Activated B cell treated with CpG ODN at 0.5 μM for 24 hours (primary cell): ENCODE data around the gene IGF1R. TPM values are rescaled to one million over a fixed set of nuclear protein-coding genes. Genes with fewer than 3 reads are reported as not detected.
"Not testable (repeated sequence)": the region's sequence is repeated elsewhere in the genome, so short reads cannot be mapped to it uniquely, and the experiment has no call there.

Source experiments
- ATAC-seq: fragments of 200-7000 bp; cut with Tn5 transposase; one replicate; pipeline ENCODE4 v1.10.0; 2021; ENCODE audit warnings: low read depth, mild to moderate bottlenecking, moderate library complexity
- CTCF ChIA-PET: fragments of 350-600 bp; sonication (Branson Sonifier 250); formaldehyde crosslinking; loops from one replicate; lab custom pipeline; 2021; ENCODE audit warnings: antibody characterized with exemption; lab: Charles Lee
- POLR2A ChIA-PET: fragments of 350-600 bp; sonication (Branson Sonifier 250); formaldehyde crosslinking; loops from one replicate; lab custom pipeline; 2021; ENCODE audit warnings: antibody characterized with exemption; lab: Charles Lee
- DNase-seq: peaks from one replicate; pipeline ENCODE4 v3.0.0; 2022
- H3K27ac Mint-ChIP-seq: one replicate; pipeline ENCODE4 v1.8.0; 2020; ENCODE audit warnings: mixed read lengths
- H3K27me3 Mint-ChIP-seq: one replicate; pipeline ENCODE4 v1.8.0; 2021; ENCODE audit warnings: mixed read lengths
- H3K36me3 Mint-ChIP-seq: one replicate; pipeline ENCODE4 v1.8.0; 2021; ENCODE audit warnings: low read depth, mixed read lengths
- H3K4me1 Mint-ChIP-seq: one replicate; pipeline ENCODE4 v1.8.0; 2021; ENCODE audit warnings: mixed read lengths
- H3K4me3 Mint-ChIP-seq: one replicate; pipeline ENCODE4 v1.8.0; 2020; ENCODE audit warnings: mild to moderate bottlenecking, mixed read lengths
- H3K9me3 Mint-ChIP-seq: one replicate; pipeline ENCODE4 v1.8.0; 2020; ENCODE audit warnings: mixed read lengths
- CTCF ChIP-seq: fragments of 200-600 bp; IDR thresholded peaks from one replicate; pipeline ENCODE4 v1.8.0; 2022; ENCODE audit warnings: antibody characterized with exemption, mild to moderate bottlenecking
- intact Hi-C: fragments of 100-400 bp; cut with micrococcal nuclease; formaldehyde crosslinking; loops from one replicate; pipeline ENCODE4 v1.15.1; 2024
- total RNA-seq: library from RNA; stranded (reverse); gene quantifications from 2 replicates; pipeline ENCODE4 v1.2.3, GENCODE V29; 2022

Gene IGF1R
- total RNA-seq, 1 donor from 2014 or later: 6.7 TPM

DNA sequence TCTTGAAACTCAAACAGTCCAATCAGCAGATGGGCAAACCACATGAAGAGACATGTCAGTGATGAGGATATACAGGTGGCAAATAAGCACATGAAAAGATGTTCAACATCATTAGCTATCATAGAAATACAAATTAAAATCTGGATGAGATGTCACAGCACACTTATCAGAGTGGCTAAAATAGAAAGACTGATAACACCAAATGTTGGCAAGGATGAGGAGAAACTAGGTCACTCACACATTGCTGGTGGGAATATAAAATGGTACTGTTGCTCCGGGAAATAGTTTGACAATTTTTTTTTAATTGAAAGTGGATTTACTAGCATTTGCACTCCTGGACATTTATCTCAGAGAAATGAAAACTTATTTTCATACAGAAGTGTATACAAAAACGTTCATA, 350.9 kb downstream of the IGF1R start:
- no peaks in the 10 kb centered on the region for H3K36me3 Mint-ChIP-seq
- POLR2A ChIA-PET: no interaction called here

GRCh38 chr15:99002226-99002625, 353.9 kb downstream of the IGF1R start:
- Mint-ChIP-seq H3K4me3 (no peak overlapping the region), H3K9me3 (peaks cover 7% of the 10 kb centered on the region), H3K27me3 (peaks cover 1% of the 10 kb centered on the region), H3K36me3 (no peaks in the 10 kb centered on the region), H3K27ac (no peak overlapping the region), H3K4me1 (no peaks in the 10 kb centered on the region)
- intact Hi-C loops: no loop called here
- POLR2A ChIA-PET: no interaction called here
- CTCF ChIA-PET: no interaction called here
- TF ChIP-seq CTCF: no peak
- no peak for DNase-seq
- ATAC-seq: no peak

More for the DNA sequence above, 350.9 kb downstream of the IGF1R start:
- no peak for DNase-seq
- no peak for TF ChIP-seq CTCF
- no peak overlapping the region for H3K27ac Mint-ChIP-seq
- no peaks in the 10 kb centered on the region for H3K4me1 Mint-ChIP-seq
- H3K9me3 Mint-ChIP-seq: peaks cover 16% of the 10 kb centered on the region
- intact Hi-C loops: no loop called here
- no peak overlapping the region for H3K4me3 Mint-ChIP-seq
- H3K27me3 Mint-ChIP-seq: no peaks in the 10 kb centered on the region
- ATAC-seq: no peak
- CTCF ChIA-PET: no interaction called here

DNA sequence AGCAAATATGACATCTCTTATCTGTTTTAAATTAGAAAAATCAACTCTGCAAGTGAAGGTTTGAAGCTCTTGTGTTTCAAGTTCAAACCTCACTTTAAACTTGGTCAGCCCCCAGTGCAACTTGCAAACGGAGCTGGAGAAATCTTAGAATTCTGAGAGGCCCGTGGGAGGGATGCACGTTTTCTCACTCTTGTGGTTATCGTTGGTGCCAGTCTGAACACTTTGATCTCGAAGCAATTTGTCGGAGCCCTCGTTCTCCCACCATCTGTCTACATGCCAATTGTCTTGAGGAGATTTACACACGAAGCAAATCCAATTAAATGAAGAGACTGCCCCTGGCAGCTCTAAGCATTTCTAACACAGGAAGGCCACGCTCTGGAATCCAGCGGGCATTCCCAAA, 355.0 kb downstream of the IGF1R start:
- H3K4me1 Mint-ChIP-seq, DNase-seq, H3K27me3 Mint-ChIP-seq, ATAC-seq, H3K27ac Mint-ChIP-seq, CTCF ChIA-PET, POLR2A ChIA-PET, H3K4me3 Mint-ChIP-seq, H3K36me3 Mint-ChIP-seq, intact Hi-C loops, H3K9me3 Mint-ChIP-seq: not testable (repeated sequence)

GRCh38 chr15:99004998-99005974, 356.9 kb downstream of the IGF1R start:
- CTCF ChIA-PET, ATAC-seq, H3K4me3 Mint-ChIP-seq, H3K27ac Mint-ChIP-seq, H3K27me3 Mint-ChIP-seq, H3K4me1 Mint-ChIP-seq, H3K9me3 Mint-ChIP-seq, DNase-seq, POLR2A ChIA-PET, H3K36me3 Mint-ChIP-seq, intact Hi-C loops: not testable (repeated sequence)

DNA sequence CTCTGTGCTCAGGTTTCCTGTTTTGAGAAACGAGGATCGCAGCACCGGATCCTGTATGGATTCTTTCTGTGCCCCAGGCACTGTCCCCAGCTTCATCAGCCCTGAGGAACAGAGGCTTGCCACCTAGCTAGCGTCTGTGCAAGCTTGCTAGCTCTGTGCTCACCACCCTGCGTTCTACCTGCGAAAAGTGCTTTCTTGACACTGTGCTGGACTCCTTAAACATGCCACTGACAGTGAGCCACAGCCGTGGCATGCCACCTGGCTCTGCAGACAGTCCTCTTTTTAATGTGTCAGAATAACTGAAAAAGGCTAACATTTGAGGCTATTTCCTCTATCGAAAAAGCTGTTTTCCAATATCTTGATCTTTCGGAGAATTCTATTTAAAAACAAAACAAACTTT, 357.8 kb downstream of the IGF1R start:
- ChIA-PET POLR2A (no interaction called here), CTCF (no interaction called here)
- TF ChIP-seq CTCF: no peak
- Mint-ChIP-seq H3K4me1 (no peaks in the 10 kb centered on the region), H3K27ac (no peak overlapping the region), H3K27me3 (peaks cover 6% of the 10 kb centered on the region), H3K36me3 (no peaks in the 10 kb centered on the region), H3K4me3 (no peak overlapping the region), H3K9me3 (no peaks in the 10 kb centered on the region)
- intact Hi-C loops: no loop called here
- ATAC-seq (no peak), DNase-seq (no peak)

DNA sequence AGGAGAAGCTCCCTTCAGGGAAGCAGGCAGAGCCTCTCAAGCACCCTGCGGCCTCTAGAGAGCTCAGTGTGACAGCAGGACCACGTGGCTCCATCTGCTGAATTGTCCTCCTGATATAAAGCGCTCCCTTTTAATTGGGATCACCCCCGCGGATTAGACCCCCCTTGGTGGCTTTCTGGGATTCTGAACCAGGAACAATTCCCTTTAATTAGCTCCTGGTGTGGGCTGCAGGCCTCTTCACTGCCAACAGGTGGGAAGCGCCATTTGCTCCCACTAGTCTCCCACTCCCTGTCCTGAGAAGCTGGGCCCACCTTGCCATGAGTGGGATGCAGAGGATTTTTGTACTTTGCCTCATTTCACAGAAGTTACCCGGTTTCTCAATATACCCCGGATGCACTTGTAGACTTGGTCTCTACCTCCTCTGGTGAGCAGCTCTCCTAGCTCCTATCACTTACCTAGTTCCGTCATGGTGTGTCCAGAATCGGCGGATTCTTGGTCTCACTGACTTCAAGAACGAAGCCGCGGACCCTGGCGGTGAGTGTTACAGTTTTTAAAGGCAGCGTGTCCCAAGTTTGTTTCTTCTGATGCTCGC, 358.7 kb downstream of the IGF1R start:
- intact Hi-C loops: no loop called here
- TF ChIP-seq CTCF: no peak
- ChIA-PET POLR2A (no interaction called here), CTCF (no interaction called here)
- Mint-ChIP-seq H3K36me3 (no peaks in the 10 kb centered on the region), H3K9me3 (no peaks in the 10 kb centered on the region), H3K4me3 (no peak overlapping the region), H3K27me3 (peaks cover 6% of the 10 kb centered on the region), H3K27ac (no peak overlapping the region), H3K4me1 (no peaks in the 10 kb centered on the region)
- DNase-seq (no peak), ATAC-seq (no peak)
